Amygdala (tissue), 56 donors: Measurements from ENCODE around the gene ALG1L2.
"Not testable (repeated sequence)": the region's sequence is repeated elsewhere in the genome, so short reads cannot be mapped to it uniquely, and the experiment has no call there.

Experiments
- DNase-seq, 56 donors: peaks; one replicate each; lab custom pipeline; 2025; lab: John Stamatoyannopoulos, UW

ALG1L2 gene

DNA sequence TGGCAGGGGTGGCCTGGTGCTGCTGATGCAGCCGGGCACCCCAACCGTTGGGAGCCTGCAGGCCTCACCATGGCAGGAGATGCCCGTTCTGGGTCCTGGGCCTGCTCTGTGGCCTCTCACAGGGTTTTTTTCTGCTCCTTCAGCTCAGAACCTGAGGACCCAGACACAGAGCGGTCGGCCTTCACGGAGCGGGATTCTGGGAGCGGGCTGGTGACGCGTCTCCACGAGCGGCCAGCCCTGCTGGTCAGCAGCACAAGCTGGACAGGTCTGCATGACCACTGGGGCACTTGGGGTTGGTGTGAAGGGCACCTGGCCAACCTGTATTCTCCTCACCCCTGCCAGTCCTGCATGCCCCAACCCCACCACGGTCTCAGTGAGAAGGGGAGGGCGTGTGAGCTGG lies 10.3 kb downstream of the ALG1L2 start:
- DNase-seq = no peak

DNA sequence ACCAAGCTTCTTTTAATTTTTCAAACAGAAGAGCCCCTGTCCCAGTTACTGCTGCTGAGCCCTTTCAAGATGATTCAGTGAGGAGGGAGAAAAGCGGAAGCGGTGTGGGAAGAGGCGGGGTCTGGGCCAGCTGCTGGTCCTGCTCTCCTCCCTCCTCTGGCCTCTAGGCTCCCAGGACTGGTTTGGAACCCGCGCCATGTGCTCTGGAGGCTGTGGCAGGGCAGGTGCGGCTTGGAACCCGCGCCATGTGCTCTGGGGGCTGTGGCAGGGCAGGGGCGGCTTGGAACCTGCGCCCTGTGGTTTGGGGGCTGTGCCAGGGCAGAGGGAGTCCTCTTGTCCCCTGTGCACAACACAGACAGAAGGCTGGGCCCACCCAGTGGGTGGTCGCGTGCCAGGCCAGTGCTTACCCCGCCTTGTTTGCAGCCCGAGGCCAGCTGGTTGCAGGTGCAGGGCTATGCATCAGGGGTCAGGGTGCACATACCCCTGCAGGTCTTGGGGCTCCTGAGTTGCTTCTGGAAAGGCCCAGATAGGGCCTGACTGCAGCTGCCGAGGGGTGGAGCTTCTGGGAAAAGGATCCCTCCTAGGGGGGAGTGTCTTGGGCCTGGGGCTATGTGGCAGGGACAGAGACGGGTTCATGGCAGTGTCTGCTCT lies 12.2 kb downstream of the ALG1L2 start:
- DNase-seq = no peak

DNA sequence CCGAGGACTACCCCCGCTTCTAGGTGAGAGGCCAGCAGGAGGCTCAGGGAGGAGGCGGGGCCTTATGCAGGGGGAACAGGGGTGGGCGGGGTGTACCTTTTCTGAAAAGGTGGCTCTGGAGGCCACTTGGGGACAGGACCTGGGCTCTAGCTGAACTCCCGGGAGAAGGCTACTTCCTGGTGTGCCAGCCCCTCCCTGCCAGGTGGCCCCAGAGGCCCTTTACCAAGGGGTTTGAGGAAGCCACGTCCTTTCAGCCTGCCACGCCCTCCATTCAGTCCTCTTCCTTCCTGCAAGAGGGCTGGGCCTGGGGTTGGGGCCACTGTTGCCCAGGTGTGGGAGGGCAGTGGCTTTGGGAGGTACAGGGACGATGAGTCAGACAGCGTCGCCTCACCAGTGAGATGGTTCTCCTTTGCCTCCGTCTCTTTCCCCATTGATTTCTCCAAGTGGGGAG lies 12.9 kb downstream of the ALG1L2 start:
- DNase-seq = not testable (repeated sequence)

DNA sequence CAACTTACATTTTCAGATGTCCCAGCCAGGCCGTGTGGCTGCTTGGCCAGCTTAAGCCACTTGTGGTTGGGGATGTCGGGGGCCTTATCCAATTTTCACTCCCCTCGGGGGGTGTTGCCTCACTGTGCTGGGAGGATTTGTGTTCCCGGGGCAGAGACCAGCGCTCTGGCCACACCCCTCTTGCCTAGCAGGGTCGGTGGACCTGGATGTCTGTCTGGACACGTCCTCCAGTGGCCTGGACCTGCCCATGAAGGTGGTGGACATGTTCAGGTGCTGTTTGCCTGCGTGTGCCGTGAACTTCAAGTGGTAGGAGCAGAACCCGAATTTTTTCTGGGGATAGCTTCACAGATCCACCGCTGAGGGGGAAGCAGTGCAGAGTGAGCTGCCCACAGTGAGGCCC lies 14.2 kb downstream of the ALG1L2 start:
- DNase-seq = not testable (repeated sequence)

DNA sequence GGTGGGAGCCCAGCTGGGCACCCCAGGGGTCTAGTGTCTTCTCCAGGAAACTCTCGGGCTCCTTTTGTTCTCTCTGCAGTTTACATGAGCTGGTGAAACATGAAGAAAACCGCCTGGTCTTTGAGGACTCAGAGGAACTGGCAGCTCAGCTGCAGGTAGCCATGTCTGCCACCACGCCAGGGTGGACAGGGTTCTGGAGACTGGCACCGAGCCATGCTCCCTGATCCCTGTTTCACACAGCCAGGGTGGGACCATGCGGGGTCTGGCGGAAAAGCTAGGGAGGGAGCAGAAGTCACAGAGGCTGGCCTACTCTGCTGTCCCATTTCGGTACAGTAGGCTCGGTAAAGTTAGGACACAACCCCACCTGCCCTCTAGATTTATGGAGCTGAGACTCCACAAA lies 15.5 kb downstream of the ALG1L2 start:
- DNase-seq = not testable (repeated sequence)

DNA sequence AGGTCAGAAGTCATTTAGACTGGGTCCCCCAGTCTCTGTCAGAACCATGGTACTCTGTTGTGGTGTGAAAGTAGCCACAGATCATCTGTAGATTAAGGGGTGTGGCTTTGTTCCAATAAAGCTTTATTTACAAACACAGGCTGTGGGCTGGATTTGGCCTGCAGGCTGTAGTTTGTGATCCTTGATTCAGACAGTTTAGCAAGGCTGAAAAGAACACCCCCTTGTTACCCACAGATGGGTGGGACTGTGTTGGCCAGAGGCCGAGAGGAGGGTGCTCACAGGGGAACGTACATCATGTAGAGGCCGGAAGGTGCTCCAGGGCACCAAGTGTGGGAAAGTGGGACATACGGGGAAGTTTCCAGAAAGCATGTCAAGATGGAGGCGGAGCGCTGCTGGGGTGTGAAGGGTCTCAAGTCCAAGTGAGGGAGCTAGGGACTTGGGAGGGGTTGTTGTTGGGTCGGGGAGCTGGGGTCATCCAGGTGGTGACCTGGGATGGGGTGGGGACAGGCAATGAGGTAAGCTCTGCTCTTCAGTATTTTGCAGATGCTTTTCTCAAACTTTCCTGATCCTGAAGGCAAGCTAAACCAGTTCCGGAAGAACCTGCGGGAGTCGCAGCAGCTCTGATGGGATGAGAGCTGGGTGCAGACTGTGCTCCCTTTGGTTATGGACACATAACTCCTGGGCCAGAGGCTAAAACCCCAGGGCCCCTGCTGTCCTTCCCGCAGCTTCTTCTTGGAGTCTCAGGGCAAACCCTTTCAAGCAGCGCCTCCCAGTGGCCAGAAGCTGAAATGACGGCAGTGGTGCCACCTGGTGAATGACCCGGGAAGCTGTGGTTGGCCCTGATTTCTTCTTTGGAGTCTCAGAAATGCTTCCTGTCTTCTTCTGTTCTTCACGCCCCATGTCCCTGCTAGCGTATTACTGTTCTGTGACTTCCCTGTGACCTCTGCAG lies 16.3 kb downstream of the ALG1L2 start:
- peak in 3 of 56 donors; percentile 39 to 54 (median 43) for DNase-seq

DNA sequence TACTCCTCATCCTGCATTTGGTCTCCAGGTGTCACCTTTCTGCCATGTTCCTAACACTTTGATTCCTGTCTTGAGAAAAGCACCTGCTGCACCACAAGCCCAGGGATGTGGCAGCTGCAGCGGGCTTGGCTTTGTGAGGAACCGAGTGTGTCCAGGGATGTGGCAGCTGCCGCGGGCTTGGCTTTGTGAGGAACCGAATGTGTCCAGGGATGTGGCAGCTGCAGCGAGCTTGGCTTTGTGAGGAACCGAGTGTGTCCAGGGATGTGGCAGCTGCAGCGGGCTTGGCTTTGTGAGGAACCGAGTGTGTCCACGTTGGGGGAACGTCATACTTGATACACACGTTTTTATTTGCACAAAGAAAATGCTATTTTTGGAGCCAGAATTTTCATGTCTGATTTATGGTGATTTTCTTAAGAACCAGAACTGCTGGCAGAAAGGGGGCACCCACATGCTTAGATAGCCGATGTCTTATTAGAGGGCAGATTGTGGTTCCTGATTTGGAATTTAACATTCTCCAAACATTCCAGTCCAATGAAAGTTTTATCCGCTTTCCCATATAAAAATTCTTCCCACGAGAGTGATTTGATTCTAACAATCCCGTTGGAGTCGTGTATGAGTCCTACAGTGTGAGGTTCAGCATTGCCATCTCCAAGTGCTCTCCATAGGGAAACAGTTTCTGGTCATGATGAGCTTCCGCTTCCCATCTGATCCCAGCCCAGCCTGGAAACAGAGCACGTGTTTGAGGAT lies 17.2 kb downstream of the ALG1L2 start:
- not testable (repeated sequence) for DNase-seq

DNA sequence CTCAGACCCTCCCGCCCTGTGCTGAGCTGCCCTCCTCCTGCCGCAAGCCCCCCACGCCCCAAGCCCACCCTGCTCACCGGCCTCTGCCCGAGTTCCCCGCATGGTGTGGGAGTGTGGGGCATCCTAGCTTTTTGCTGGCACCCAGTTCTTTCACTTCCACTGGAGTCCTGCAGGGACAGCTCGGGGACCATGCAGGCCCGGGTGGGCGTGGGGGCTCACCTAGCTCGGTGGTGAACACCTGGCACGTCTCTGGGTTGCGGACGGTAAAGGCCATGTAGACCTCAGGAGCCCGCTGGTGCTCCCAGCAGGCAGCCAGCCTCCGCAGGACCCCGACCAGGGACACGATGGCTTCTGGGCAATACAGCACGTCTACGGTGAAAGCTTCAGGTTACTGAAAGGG lies 20.9 kb downstream of the ALG1L2 start:
- DNase-seq = not testable (repeated sequence)

DNA sequence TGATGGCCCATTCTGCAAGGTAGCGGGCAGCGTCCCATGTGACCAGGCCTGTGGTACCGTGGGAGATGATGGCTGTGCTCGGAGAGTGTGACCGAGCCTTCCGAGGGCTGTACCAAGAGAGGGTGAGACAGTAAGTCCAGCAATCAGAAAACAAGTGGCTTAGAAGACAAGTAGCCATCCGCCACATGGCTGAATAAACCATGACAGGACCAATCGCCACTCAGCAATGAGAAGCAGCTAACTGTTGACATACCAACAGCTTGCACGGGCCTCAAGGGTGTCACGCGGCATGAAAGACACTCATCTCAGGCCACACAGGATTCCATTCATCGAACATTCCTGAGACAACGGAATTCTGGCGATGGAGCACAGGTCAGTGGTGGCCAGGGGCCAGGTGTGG lies 22.6 kb downstream of the ALG1L2 start:
- DNase-seq = not testable (repeated sequence)

DNA sequence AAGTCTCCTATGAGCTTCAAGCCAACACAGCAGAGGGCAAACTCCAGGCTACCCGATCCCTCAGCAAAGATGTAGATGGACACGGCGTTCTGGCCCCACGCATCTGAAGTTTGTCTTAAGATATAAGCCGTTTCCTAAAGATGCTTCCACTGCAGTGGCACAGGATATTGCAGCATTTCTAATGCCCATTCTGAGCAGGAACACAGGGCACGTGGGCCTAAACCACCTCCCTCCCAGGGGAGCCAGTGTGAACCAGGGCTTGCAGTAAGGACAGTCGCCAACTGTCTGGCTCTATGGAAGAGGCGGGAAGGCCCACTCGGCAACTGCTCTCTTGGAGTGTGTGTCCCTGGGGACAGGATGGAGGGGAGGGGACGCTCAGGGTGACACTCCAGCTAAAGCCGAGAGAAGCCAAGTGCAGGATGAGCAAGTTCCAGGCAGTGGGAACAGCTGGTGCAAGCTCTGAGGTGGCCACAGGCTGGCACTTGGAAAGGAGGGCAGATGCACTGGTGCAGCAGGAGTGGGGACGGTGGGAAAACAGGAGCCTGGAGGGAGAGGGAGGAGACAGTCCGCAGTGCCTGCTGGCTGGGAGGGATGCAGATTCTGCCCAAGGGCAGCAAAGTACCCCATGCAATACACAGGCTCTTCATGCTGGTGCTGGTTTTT lies 25.8 kb downstream of the ALG1L2 start:
- not testable (repeated sequence) for DNase-seq

DNA sequence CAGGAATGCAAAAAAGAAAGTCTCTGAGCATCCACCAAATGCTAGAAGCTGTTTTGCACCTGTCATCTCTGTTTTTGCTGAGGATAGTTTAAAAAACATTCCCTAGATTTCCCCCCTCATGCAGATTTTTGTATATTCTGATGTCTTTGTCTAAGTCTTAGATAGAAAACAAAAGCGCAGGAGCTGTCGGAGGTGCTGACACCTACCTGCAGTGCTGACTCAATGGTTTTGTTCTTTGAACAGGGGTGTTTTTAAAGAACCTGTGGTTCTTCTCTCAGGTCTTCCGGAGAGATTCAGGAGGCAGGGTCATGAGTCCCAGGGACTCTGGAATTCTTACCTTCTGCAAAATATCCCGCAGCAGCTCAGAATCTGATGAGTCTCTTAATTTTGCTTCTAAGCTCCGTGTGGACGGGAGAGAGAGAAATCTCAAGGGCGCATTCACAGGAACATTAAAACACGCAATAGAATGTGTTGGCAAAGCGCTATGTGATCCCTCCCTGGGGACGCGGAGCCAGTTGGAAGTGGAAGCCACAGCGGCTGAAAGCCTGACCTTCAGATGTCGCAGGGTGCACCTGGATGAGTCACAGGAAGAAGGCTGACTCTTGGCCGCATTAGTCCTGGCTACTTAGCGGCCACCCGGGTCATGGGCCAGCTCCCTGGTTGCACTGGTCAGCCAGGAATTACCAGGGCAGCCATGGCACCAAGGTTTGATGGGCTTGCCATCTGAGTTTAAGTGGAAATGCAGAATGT lies 27.4 kb downstream of the ALG1L2 start:
- DNase-seq = not testable (repeated sequence)

DNA sequence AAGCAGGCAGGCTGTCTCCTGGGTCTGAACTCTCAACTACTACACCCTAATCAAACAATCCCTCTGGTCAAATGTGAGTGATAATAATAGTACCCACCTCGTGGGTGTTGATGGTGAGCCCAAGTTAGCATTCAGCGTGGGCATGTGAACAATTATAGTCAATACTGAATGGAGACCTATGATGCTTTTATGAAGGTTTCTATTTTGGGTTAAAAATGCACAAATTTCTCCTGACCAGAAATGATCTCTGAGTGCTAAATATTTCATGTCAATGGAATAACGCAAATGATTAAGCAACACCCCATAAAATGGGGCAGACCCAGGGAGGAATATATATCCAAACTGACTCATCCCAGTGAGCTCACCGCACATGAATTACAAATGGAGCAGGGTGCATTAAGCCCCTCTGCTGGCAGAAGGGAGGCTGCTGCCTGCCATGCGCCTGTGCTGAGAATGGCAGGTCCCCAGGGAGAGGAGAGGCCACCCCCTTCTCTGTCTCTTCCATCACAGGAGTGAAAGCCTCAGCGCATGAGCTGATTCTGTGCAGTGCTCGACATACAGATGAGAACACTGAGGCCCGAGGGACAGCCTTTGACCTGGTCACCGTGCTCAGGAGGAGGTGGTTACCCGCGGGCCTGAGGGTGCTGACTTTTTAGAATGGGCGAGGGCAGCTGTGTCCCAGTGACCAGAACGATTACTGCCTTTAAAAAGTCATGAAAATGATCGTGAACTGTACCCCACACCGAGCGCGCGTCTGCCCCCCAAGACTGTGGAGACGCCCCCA lies 28.9 kb downstream of the ALG1L2 start:
- DNase-seq = peak in 8 of 56 donors; percentile 11 to 47 (median 36)

DNA sequence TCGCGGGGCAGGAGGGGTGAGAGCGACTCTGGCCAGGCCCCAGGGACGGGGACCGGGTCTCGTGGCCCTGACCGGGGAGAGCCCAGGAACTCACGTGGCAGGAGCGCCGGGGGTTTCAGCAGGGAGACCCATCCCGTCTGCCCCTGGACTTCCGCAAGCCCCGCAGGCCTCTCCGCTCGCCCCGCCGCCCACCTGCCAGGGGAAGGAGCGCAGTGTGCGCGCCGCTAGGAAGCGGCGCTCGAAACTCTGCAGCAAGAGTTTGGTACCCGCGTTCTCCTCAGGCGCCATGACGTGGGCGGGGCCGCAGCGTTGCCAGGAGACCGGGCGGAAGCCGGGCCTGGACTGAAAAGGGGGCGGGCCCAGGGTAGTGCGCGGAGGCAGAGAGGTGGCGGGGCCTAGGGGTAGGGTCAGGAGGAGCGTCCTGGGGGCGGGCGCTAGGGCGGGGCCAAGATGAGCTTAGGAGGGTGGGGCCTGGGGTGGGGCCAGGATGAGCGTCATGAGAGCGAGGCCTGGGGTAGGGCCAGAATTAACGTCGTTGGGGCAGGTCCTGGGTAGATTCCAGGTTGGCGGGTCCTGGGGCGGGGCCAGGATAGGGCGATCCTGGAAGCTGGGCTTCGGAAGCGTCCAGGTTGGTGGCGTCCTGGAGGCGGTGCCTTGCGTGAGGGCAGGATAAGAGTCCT lies 29.7 kb downstream of the ALG1L2 start:
- DNase-seq = peak in 55 of 56 donors; percentile 62 to 100 (median 99)

DNA sequence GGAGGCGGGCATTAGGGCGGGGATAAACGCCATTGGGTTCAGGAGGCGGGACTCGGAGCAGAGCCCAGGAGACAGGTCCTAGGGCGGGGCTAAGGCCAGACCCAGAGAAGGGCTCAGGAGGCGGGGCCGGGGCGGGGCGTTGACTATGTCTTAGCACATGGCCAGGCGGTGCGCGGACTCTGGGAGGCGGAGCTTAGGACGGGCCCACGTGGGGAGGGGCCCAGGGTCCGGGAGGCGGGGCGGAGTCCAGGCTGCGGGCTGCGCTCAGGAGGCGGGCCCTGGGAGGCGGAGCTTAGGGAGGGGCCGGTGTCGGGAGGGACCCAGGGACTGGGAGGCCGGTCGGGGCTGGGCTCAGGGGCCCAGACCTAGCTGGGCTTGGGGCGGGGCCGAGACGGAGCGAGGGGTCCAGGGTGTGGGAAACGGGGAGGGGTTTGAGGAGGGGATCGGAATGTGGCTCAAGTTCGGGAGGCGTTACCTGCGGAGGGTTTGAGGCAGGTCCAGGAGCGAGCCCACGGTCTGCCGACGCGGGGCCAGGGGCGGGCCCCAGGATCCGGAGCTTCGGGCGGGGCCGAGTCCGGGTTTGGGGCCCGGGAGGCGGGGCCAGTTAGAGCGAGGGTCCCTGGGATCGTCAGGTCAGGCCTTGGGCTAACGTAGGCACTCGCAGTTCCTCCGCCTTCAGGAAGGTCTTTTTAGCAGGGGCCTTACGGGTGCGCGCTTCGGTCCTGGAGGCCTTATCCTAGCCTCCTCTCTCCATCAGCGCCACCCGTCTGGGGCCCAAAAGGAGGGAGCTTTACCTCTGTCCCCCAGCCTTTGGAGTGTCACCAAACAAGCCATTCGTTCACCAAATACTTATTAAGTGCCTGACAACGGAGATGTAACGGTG lies 30.5 kb downstream of the ALG1L2 start:
- peak; percentile 62 to 100 (median 99) for DNase-seq

DNA sequence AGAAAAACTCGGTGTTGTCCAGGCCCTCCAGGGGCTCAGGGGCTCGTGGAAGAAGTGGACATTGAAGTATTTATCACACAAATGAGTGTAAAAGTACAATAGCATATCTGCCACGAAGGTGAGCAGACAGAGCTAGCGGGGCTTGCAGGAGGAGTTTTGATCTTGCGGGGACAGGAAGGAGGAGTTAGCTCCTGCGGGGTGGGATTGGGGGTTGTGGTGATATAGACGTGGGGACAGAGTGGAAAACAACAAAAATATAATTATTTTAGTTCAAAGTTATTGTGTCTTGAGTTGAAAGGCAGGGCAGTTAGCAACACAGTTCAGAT lies 31.1 kb downstream of the ALG1L2 start:
- not testable (repeated sequence) for DNase-seq

DNA sequence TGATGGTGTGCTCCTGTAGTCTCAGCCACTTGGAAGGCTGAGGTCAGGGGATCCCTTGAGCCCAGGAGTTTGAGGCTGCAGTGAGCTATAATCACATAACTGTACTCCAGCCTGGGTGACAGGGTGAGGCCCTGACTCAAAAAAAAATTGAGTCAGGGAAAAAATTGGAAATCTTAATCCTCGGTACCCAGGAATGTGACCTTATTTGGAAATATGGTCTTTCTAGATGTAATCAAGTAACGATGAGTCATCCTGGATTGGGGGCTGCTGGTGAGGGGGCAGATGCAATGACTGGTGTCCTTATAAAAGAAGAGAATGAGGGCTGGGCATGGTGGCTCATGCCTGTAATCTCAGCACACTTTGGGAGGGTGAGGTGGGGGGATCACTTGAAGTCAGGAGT lies 33.8 kb downstream of the ALG1L2 start:
- DNase-seq = not testable (repeated sequence)

DNA sequence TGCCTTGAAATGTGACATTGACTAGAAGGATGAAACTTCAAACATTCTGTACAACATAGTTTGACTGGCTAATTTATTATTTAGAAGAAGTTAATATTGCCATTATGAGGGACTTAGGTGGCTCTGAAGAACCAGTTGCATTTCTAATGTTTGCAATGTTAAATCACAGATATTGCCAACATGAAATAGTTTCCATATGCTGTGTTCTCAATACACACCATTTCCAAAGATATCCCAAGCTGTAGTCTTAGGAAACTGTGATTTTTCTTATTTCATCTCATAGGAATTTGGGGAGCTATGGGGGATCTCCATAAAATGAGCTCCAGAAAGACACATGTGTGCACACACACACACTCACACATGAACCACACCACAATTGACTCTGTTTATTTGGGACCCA lies 36.3 kb downstream of the ALG1L2 start:
- no peak for DNase-seq
